Measurements from ENCODE around the gene CYTH1. TPM values are rescaled to one million over a fixed set of nuclear protein-coding genes. Genes with fewer than 3 reads are reported as not detected.

CYTH1 gene
- total RNA-seq, 1 donor from 2014 or later, result 82.2 TPM

DNA sequence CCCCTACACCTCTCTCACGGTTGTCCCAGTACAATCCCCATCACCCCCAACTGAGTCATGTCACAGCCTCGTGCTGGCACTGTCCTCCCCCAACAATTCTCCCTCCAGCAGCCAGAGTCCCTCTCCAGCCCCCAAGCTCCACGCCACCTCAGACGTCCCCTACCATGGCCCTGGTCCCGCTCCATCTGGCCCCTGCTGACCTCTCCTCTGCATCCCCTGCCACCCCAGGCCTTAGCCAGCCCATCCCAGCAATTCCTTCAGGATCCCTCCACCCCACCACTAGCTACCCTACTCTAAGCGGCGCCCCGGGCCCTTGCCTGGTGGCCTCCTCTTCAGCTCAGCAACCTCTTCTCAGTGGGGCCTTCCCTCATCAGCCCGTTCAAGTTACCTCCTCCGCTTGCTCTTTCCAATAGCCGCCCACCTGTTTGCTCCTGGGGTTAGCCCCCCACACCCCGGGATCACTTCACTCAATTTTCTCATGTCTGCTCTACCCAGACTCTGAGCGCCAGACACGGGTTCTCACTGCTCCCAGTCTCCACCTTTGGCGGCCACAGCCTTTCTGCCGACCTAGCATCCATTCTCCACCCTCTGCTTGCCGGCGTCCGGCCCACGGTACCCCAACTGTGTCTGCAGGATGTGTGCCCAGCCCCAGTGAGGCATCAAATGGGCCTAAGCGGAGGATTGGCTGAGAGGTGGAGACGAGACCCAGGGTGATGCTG is 112.7 kb downstream of the CYTH1 start:
- DNase-seq, result no peak

DNA sequence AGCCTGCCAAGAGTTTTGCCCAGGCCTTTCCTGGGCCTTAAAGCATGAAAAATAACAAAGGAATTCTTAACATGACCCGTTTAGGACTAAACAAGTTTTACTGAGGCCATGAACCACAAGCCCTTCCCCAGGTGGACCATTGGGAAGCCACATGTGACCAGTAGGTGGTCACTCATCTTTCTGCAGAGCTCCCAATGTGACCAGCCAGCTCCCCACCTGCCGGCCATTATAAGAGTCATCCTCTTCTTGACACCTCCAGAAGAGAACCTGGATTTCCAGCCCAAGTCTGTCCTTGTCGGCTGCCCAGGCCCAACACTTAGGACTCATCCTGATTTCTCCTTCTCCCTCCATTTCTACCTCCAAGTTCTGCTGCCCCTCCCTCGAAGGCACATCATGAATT is 113.2 kb downstream of the CYTH1 start:
- no peak for DNase-seq

DNA sequence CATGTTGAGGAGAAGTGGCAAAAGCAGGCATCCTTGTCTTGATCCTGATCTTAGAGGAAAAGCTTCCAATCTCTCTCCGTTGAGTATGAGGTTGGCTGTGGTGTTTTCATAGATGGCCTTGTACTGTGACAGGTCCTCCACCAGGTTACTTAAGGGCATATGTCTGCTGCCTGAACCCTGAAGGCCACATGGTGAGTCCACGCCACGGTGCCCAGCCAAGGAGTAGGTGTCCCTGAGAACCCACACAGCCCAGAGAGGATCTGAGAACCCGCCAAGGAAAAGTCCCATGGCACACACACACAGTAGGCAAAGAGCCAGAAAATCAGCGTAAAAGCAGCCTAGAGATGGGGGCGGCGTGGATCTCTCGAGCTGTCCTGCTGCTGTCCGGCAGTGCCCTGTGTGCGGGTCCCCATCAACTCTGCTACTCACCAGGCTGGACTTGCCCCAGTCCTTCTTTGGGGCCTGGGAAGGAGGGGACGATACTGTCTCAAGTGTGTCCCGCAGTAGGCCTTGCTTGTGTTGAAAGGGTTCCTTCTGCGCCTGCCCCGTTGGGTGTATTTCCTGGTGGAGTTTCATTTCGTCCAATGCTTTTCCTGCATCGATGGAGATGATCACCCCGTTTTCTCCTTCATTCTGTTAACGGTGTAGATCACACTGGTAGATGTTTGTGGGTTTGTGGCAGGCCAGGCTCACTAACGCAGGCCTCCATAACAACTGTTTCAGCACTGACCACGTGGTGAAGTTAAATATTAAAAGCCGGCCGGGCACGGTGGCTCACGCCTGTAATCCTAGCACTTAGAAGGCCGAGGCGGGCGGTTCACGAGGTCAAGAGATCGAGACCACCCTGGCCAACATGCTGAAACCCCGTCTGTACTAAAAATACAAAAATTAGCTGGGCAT is 114.1 kb downstream of the CYTH1 start:
- no peak for DNase-seq

DNA sequence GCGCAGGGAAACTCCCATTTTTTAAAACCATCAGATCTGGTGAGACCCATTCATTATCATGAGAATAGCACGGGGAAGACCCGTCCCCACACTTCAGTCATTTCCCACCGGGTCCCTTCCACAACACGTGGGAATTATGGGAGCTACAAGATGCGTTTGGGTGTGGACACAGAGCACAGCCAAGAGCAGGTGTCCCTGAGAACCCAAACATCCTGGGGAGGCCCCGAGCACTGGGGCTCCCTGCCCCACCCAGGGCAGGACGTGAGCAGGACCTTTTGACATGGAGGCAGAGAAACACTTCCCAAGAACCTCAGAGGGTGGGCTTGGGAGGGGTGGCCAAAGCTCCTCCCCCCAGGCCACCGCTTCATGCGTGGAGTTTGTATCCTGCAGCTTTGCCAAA is 115.0 kb downstream of the CYTH1 start:
- no peak for DNase-seq

DNA sequence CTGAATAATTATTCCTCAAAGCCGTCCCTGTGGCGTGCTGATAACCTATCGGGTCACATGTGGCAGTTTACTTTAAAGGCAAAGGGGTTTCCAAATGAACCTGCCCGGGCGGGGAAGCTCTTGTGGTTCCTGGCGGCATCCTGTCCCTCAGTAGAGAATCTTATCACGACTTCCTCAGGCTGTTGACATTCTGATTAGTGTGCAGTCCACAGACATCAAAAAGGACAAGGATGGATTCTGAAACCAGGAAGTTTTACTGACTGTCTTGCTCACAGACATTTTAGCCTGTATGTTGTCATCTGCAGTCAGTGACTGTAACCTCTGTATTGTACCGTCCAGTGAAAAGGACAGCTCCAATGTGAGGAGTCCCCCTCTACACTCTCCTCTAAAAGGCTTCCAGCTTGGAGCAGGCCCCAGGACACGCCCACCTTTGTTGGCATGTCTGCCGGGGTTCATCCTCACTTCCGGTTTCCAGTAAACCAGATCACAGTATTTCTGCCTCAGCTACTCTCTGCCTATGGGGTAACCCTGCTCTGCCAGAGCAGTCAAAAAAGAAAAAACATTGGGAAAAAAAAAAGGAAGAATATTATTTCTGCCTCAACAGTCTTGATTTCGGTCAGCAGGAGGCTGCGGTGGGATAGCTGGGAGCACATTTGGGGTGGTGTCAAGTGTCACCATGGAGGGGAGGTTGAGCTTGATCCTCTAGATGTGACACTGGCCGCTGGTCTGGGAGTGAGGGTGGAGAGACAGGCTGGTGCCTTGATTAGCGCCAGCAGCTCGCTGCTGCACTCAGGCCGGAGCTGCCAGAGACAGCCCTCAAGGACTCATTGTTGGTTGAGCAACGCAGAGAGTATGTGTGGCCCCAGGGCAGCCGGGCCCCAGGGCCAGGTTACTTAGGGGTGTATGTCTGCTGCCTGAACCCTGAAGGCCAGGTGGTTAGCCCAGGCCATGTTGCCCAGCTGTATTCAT is 115.8 kb downstream of the CYTH1 start:
- no peak for DNase-seq

DNA sequence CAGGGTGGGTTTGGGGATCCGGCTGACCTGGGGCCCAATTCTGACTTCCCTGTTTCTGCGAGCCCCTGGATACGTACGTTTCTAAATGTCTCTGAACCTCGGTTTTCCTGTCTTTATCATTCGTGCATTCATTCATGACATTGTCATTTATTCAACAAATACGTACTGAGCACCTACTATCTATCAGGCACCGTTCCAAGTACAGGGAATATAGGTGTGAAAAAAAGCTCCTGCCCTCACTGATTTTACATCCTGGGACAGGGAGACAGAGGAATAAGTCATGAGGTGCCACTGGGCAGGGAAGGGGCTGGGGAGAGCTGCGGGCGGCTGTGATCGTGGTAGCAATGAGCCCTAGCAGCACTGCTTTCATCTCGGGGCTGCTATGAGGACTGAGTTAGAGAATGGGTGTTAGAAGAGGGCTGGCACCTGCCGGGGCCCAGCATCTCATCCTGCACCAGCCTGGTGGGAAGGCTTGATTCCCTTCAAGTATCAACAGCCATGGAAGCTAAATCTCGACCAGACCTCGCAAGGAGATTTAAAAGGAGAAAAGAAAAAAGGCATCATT is 116.6 kb downstream of the CYTH1 start:
- DNase-seq, result no peak

DNA sequence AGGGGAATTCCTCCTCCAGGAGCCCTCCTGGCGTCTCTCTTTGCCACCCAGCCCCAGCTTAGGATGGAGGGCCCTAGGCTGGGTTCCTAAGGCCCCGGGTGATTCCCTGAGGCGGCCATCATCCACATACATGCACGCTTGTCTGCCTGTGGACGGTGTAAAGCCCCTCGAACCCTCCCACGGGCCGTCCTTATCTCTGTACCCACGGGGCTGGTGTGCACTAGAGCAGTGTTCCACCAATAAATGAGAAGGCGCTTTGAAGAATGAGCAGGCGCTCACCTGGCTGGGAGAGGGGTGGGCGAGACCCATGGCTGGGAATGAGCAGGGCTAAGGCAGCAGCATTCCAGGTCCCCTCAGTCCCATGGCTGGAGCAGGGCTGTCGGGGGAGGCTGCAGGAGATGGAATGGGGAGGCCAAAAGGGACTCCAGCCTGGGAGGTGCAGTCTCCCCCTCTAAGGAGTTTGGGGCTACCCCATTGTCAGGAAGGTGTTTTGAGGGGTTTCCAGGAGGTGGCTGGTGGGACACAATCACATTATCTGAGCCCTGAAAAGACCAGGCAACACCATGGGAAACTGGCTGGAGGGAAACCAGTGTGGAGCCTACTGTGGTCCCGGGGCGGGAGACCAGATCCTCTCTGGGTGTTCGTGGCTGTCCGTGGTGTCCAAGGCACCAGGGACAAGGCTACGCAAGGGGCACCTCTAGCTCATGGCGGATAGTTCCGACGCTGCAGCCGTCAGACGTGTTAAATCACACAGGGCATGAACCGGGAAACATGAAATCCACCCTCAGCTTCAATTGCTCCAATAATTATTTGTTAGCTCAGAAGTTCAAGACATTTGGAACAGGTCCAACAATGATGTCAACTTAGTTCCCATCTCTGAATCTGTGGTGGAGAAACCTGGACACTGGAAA is 117.3 kb downstream of the CYTH1 start:
- no peak for DNase-seq

DNA sequence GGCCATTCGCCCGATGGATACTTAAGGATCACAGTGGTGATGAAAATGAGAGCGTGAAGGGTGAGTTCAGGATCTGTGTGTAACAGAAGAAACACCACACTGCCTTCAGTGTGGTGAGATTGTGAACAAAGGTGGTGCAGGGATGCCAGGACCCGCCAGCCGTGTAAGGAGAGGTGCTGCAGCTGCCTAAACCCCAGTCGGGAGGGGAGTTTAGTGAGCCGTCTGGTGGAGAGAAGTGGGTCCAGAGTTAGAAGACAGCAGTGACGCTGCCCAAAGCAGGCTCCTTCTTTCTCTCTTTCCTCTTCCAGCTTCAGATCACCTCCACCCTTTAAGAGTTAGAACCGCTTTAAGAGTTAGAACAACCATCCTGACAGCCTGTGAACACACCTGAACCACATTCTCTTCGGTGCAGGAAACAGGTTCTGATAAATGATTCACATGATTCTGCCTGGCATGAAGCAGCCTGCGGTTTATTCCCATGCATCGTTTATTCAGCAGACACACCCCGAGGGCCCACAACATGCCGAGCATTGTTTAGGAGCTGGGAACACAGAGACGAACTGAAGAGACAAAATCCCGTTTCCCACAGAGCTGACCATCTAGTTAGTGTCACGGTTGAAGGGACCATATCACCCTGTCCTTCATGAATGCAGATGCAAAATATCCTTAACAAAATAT is 120.8 kb downstream of the CYTH1 start:
- no peak for DNase-seq

DNA sequence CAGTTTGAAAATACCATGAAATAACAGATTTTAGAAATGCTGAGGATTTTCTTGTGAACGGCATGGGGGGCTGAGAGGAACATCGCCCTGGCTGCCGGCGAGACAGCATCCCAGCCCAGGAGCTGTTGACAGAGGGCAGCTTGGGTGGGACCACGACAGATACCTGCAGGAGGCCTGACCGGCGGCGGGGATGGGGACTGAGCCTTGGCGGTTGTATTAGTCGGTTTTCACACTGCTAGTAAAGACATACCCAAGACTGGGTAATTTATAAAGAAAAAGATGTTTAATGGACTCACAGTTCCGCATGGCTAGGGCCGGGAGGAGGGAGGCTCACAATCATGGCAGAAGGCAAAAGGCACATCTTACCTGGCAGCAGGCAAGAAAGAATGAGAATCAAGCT is 122.5 kb downstream of the CYTH1 start:
- no peak for DNase-seq

DNA sequence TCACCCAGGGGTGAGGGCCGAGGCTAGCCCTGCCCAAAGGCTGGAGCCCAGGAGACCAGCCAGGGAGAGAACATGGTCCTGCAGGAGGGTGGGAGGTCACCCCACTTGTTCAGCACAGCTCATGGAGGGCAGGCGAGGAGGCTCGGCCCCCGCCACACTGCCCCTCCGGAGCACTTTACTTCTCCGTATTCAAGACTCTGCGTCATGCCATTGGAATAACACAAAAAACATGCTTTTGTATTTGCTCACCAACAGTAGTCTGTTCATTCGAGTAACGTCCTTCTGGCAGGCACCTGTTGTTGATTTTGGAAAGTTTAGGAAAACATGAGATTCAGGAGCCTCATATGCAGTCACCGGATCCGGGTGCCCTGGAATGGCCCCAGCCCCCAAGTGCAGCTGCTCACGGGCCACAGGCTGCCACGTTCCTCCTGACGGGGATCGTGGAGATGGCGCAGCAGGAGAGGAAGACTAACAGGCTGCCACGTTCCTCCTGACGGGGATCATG is 123.7 kb downstream of the CYTH1 start:
- no peak for DNase-seq

DNA sequence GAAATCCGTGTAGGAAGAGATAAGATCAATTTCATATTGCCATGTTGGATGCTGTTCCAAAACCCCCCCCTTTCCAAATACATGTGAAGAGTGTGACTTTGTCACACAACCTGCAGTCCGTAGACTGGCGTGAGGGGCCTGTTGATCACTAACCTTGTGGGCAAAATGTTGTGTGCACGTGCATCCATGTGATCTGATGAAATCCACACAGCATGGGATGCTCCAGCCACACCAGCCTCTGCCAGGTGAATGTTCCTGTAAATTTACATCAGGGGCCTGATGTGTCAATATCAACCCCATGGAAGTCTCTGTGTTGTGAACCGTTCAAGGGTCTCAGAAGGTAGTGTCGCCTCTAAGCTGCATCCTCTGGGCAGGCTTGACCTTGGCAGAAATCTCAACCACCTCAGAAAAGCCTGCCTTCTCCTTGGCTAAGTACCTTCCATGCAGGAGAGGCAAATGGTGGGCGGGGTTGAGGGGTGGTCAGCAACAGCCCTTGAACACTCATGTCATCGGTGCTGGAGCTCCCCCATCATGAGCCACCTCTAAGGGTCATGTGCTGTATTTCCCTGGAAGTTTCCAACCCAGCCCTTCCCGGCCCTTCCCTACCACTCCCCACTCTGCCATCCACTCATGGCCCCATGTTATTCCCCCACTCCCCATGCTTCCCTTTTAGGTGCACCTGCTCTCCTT is 126.7 kb downstream of the CYTH1 start:
- no peak for DNase-seq

DNA sequence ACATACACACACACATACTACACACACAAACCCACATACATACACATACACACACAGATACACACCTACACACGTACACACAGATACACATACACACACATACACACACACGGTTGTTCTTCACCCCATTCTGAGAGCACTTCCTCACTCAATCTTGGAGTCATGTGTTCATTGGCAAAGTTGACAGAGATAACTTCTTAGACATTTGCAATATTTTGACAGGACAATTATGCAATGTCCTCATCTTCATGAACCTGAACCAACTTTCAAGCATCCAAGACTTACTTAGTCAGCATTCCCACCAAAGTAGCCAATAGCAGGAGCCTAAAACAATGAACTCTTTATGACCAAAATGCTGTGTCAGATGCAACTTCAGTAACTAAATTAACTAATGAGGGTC is 127.7 kb downstream of the CYTH1 start:
- no peak for DNase-seq

DNA sequence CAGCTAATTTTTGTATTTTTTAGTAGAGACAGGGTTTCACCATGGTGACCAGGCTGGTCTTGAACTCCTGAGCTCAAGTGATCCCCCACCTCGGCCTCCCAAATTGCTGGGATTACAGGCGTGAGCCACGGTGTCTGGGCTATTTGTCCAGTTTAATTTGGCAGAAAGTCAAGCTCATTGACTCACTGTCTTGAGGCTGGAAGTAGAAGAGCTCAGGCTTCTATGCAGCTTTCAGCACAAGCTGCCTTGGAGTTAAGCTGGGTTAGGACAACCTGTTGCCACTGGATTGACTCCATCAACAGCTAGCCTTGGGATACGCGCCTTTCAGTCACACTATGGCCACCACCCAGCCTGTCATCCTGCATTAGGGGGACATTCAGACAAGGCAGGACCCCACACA is 128.7 kb downstream of the CYTH1 start:
- DNase-seq, result no peak

DNA sequence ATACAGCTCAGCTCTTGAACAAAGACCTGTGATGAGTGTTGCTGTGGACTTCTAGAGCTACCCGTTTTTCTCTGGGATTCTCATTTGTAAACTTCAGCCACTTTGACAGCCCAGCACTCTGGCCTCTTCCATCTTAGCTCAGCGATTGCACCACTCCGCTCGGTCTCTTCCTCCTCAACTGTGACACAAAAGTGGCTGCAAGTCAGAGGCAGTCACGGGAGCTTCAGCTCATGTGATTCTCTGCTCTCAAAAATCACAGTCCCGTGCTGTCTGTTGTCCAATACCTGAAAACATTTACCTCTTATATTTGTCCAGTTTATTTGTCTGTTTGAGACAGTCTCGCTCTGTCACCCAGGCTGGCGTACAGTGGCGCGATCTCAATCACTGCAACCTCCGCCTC is 129.2 kb downstream of the CYTH1 start:
- DNase-seq, result no peak

DNA sequence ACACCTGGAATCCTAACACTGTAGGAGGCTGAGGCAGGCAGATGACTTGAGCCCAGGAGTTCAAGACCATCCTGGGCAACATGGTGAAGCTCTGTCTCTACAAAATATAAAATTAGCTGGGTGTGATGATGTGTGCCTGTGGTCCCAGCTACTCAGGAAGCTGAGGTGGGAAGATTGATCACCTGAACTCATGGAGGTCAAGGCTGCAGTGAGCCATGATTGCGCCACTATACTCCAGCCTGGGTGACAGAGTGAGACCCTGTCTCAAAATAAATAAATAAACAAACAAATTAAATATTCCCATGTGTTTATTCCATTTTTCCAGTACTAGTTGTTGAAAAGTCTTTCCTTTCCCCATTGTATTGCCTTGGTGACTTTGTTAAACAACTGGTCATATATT is 130.0 kb downstream of the CYTH1 start:
- no peak for DNase-seq

DNA sequence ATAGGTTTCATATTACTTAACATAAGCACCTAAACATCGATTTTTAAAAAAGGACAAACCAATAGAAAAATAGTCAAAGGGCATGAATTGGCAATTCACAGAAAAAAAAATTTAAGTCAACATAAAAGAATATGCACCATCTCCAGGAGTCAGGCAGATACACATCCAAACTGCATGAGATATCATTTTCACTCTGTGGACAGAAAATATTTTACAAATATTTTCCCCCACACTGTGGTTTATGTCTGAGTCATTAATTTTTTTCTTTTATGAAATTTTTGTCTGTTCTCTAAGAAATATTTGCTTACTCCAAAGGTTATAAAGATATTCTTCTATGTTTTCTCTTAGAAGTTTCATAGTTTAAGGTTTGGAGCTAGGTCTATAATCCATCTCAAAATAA is 130.5 kb downstream of the CYTH1 start:
- DNase-seq, result no peak

DNA sequence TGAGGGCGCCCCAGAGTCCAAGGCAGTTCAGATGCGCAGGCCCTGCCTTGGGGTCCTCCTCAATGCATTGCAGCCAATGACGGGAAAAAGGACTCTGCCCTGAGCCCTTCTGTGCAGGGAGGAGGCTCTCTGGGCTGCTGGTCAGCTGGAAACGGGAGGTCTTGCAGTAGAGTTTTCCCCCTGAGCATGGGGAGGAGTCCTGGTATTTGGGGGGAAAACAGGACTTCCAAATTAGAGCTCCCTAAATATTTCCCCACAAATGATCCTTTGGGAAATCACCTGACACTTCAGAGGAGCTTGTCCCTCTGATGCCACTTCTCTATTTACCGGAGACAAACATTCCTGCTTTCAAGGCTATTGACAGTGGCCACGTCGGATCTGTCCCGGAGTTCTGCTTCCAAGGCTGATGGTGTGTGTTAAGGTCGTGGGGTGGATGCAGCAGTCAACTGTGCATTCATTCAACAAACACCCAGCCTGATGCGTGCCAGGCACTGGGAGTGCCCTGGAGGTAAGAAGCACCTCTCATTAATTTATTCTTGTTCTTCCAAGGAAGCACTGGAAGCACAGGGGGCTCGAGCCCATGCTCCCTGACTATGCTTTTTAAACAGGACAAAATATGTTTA is 131.9 kb downstream of the CYTH1 start:
- no peak for DNase-seq

DNA sequence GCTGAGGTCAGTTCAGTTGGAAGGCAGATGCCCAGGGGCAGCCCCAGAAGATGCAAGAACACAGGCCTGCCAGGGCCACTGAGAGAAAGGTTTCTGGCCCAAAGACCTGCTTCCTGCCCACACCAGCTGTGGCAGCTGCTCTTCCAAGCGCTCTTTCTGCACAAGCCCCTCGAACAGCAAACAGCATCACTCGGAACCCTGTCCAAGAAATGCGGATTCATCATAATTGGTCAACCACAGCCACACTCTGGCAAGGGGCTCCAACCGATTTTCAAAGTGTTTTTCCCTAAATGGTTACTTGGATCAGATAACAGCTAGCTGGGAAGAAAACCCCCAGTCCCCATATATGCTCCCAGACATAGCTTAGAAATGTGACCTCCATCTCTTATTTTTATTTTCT is 133.8 kb downstream of the CYTH1 start:
- DNase-seq, result no peak

DNA sequence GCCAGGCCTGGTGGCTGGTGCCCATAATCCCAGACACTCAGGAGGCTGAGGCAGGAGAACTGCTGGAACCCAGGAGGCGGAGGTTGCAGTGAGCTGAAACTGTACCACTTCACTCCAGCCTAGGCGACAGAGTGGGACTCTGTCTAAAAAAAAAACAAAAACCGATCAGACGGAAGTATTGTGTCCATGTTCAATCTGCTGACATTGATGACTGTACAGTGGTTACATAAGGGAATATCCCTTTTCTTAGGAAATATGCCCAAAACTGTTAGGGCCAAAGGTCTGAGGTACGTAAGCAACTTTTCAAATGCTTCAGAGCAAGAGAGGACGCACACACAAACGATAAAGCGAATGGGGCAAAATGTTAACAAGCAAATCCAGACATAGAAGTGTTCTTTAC is 135.0 kb downstream of the CYTH1 start:
- DNase-seq, result no peak
